Measurements from ENCODE around the gene ONECUT1. TPM values are rescaled to one million over a fixed set of nuclear protein-coding genes. Genes with fewer than 3 reads are reported as not detected.

Gene ONECUT1
- total RNA-seq, 1 donor from 2014 or later: not detected

DNA sequence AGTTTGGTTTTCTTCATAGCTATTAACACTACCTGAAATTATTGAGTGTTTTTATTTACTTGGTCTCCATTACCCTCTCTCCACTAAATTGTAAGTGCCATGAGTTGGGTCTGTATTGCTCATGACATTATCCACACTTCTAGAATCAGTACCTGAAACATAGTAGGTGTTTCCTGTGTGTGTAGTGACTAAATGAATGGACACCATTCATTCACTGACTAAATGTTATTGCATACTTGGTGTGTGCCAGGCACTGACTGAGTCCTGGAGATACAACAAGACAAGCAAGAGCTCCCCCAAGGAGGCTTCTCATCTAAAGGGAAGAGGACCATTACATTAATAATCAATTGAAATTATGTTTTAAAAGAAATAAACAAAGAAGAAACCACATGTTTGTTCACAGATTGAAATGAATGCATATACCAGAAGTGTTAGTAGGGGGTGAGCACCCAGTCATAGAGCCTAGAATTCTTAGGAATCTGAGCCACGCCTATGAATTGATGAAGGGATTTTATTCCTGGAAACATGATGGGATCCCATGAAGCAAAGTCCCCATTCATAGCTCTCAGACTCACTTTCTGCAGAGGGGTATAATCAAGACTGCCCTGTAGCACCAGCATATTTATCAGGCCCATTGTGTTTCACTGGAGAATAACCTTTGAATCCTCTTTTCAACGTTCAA lies 79.3 kb downstream of the ONECUT1 start:
- no peak for ATAC-seq
- intact Hi-C loops (cut with DNase I): no loop called here
- DNase-seq (ENCODE audit: low spot score): no peak

GRCh38 chr15:52710050-52710707 lies 80.0 kb downstream of the ONECUT1 start:
- DNase-seq (ENCODE audit: low spot score) (no peak), ATAC-seq (no peak)
- intact Hi-C loops (cut with DNase I): no loop called here

GRCh38 chr15:52709187-52709981 lies 80.8 kb downstream of the ONECUT1 start:
- no peak for ATAC-seq

More at GRCh38 chr15:52709187-52709981, 80.8 kb downstream of the ONECUT1 start:
- no peak for DNase-seq (ENCODE audit: low spot score)
- intact Hi-C loops (cut with DNase I): no loop called here

Other genes starting within 250 kb of the ONECUT1 start
- 191 TPM for gene ARPP19, start 221.3 kb downstream of the ONECUT1 start, total RNA-seq
- gene ATOSA, start 110.9 kb downstream of the ONECUT1 start, total RNA-seq: 39.3 TPM

All from sciatic nerve (tissue), 2 donors.